NCI-H526 treated with DMSO at 0.1 percent for 48 hours (cell line): Measurements from ENCODE around the gene ABCG1.

Source experiments
- DNase-seq: peaks from one replicate; lab custom pipeline; 2025; lab: John Stamatoyannopoulos, UW

The ABCG1 gene

GRCh38 chr21:42324896-42325295, 106.0 kb downstream of the ABCG1 start:
- DNase-seq = no peak

GRCh38 chr21:42330380-42331371, 111.7 kb downstream of the ABCG1 start:
- DNase-seq = no peak

- no peak for DNase-seq
These were observed 112.7 kb downstream of the ABCG1 start for GRCh38 chr21:42331660-42332059.

- DNase-seq = no peak
These were observed 113.8 kb downstream of the ABCG1 start for GRCh38 chr21:42332557-42333317.

GRCh38 chr21:42336054-42336453, 117.1 kb downstream of the ABCG1 start:
- peak; percentile 99 for DNase-seq

- no peak for DNase-seq
These were observed 118.3 kb downstream of the ABCG1 start for GRCh38 chr21:42337276-42337675.

- peak; percentile 93 for DNase-seq
These were observed 119.1 kb downstream of the ABCG1 start for GRCh38 chr21:42337830-42338728.

- no peak for DNase-seq
These were observed 120.1 kb downstream of the ABCG1 start for GRCh38 chr21:42338729-42339715.

GRCh38 chr21:42340187-42341050, 121.5 kb downstream of the ABCG1 start:
- DNase-seq = no peak

GRCh38 chr21:42341776-42342542, 123.0 kb downstream of the ABCG1 start:
- DNase-seq = no peak

GRCh38 chr21:42343101-42343500, 124.2 kb downstream of the ABCG1 start:
- DNase-seq = no peak

GRCh38 chr21:42343556-42343955, 124.6 kb downstream of the ABCG1 start:
- no peak for DNase-seq

- no peak for DNase-seq
These were observed 125.1 kb downstream of the ABCG1 start for GRCh38 chr21:42343963-42344510.

- no peak for DNase-seq
These were observed 125.7 kb downstream of the ABCG1 start for GRCh38 chr21:42344631-42345030.

- no peak for DNase-seq
These were observed 127.5 kb downstream of the ABCG1 start for GRCh38 chr21:42346441-42346840.
